ENCODE measurements around the gene NMNAT2. TPM values are rescaled to one million over a fixed set of nuclear protein-coding genes. Genes with fewer than 3 reads are reported as not detected.

Gene NMNAT2
- total and polyA plus RNA-seq, 2 experiments from 2014 or later = 3.6 to 10.0 TPM

DNA sequence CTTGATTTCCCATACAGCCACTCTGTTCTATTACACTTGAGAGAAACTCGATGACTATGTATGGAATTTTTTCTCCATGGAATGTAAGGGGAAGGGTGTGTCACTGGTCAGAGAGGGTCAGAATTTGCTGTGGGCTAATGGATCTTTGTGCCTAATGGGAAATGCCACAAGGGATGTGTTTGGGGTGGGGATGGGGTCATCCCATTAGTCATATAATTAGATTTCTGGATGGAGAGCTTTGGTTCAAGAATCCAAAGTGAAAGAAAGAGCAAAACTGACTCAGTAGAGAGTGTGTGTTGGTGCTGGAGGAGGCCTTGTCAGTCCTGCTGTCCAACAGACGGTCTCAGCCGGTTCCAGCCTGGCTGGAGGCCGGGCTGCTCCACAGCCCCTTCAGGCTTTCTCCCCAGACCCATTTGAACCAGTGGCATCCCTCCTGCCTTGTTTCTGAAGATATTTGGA lies 145.8 kb downstream of the NMNAT2 start:
- H3K9me2 ChIP-seq (ENCODE audit: insufficient read depth) = no peaks in the 10 kb centered on the region
- H4K20me1 ChIP-seq (replicated peaks; ENCODE audit: insufficient read depth) = no peaks in the 10 kb centered on the region
- ATAC-seq = no peak
- no peaks in the 10 kb centered on the region for H3K9me3 Mint-ChIP-seq
- H2AFZ ChIP-seq = no peak overlapping the region
- H3K79me2 ChIP-seq (replicated peaks; ENCODE audit: insufficient read depth) = no peaks in the 10 kb centered on the region
- no peak overlapping the region for H3K4me3 Mint-ChIP-seq
- no peaks in the 10 kb centered on the region for H3F3A ChIP-seq (replicated peaks; ENCODE audit: low read depth)
- H3K36me3 ChIP-seq (ENCODE audit: insufficient read depth) = no peaks in the 10 kb centered on the region
- H3K36me3 Mint-ChIP-seq (ENCODE audit: low read depth) = no peaks in the 10 kb centered on the region
- H3K27ac ChIP-seq (ENCODE audit: low read depth) = no peak overlapping the region
- no peaks in the 10 kb centered on the region for H3K27me3 Mint-ChIP-seq (ENCODE audit: insufficient read depth, low read depth, poor library complexity)
- no peak overlapping the region for H3K4me2 ChIP-seq
- no peaks in the 10 kb centered on the region for H3K27me3 ChIP-seq (ENCODE audit: insufficient read depth)
- DNase-seq (ENCODE audit: low spot score) = no peak
- TF ChIP-seq, protein P1, sequence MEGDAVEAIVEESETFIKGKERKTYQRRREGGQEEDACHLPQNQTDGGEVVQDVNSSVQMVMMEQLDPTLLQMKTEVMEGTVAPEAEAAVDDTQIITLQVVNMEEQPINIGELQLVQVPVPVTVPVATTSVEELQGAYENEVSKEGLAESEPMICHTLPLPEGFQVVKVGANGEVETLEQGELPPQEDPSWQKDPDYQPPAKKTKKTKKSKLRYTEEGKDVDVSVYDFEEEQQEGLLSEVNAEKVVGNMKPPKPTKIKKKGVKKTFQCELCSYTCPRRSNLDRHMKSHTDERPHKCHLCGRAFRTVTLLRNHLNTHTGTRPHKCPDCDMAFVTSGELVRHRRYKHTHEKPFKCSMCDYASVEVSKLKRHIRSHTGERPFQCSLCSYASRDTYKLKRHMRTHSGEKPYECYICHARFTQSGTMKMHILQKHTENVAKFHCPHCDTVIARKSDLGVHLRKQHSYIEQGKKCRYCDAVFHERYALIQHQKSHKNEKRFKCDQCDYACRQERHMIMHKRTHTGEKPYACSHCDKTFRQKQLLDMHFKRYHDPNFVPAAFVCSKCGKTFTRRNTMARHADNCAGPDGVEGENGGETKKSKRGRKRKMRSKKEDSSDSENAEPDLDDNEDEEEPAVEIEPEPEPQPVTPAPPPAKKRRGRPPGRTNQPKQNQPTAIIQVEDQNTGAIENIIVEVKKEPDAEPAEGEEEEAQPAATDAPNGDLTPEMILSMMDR (conservative IDR thresholded peaks at IDR 0.05; ENCODE audit: low read depth in 2 of 2) = no peak
- TF ChIP-seq CREB1 (CRISPR knock-in tag; IDR thresholded peaks at IDR 0.05; ENCODE audit: low read depth) (no peak), EZH2phosphoT487 (IDR thresholded peaks at IDR 0.05; ENCODE audit: unreplicated experiment) (no peak), STAT1 (IDR thresholded peaks at IDR 0.05; ENCODE audit: unreplicated experiment) (no peak), POLR2AphosphoS5 (IDR thresholded peaks at IDR 0.05; ENCODE audit: low read depth) (no peak), JUNB (IDR thresholded peaks at IDR 0.05; ENCODE audit: unreplicated experiment) (no peak), NANOG (IDR thresholded peaks at IDR 0.05; ENCODE audit: borderline replicate concordance) (no peak), ETS1 (IDR thresholded peaks at IDR 0.05) (no peak), ZNF114 (CRISPR knock-in tag; IDR thresholded peaks at IDR 0.05) (no peak), ZNF331 (CRISPR knock-in tag; IDR thresholded peaks at IDR 0.05; ENCODE audit: low read depth) (no peak), EZH2 (IDR thresholded peaks at IDR 0.05; ENCODE audit: low read depth, unreplicated experiment) (no peak)
- TF ChIP-seq, protein P2, sequence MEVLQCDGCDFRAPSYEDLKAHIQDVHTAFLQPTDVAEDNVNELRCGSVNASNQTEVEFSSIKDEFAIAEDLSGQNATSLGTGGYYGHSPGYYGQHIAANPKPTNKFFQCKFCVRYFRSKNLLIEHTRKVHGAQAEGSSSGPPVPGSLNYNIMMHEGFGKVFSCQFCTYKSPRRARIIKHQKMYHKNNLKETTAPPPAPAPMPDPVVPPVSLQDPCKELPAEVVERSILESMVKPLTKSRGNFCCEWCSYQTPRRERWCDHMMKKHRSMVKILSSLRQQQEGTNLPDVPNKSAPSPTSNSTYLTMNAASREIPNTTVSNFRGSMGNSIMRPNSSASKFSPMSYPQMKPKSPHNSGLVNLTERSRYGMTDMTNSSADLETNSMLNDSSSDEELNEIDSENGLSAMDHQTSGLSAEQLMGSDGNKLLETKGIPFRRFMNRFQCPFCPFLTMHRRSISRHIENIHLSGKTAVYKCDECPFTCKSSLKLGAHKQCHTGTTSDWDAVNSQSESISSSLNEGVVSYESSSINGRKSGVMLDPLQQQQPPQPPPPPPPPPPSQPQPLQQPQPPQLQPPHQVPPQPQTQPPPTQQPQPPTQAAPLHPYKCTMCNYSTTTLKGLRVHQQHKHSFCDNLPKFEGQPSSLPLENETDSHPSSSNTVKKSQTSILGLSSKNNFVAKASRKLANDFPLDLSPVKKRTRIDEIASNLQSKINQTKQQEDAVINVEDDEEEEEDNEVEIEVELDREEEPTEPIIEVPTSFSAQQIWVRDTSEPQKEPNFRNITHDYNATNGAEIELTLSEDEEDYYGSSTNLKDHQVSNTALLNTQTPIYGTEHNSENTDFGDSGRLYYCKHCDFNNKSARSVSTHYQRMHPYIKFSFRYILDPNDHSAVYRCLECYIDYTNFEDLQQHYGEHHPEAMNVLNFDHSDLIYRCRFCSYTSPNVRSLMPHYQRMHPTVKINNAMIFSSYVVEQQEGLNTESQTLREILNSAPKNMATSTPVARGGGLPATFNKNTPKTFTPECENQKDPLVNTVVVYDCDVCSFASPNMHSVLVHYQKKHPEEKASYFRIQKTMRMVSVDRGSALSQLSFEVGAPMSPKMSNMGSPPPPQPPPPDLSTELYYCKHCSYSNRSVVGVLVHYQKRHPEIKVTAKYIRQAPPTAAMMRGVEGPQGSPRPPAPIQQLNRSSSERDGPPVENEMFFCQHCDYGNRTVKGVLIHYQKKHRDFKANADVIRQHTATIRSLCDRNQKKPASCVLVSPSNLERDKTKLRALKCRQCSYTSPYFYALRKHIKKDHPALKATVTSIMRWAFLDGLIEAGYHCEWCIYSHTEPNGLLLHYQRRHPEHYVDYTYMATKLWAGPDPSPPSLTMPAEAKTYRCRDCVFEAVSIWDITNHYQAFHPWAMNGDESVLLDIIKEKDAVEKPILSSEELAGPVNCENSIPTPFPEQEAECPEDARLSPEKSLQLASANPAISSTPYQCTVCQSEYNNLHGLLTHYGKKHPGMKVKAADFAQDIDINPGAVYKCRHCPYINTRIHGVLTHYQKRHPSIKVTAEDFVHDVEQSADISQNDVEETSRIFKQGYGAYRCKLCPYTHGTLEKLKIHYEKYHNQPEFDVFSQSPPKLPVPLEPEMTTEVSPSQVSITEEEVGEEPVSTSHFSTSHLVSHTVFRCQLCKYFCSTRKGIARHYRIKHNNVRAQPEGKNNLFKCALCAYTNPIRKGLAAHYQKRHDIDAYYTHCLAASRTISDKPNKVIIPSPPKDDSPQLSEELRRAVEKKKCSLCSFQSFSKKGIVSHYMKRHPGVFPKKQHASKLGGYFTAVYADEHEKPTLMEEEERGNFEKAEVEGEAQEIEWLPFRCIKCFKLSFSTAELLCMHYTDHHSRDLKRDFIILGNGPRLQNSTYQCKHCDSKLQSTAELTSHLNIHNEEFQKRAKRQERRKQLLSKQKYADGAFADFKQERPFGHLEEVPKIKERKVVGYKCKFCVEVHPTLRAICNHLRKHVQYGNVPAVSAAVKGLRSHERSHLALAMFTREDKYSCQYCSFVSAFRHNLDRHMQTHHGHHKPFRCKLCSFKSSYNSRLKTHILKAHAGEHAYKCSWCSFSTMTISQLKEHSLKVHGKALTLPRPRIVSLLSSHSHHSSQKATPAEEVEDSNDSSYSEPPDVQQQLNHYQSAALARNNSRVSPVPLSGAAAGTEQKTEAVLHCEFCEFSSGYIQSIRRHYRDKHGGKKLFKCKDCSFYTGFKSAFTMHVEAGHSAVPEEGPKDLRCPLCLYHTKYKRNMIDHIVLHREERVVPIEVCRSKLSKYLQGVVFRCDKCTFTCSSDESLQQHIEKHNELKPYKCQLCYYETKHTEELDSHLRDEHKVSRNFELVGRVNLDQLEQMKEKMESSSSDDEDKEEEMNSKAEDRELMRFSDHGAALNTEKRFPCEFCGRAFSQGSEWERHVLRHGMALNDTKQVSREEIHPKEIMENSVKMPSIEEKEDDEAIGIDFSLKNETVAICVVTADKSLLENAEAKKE (CRISPR knock-in tag; IDR thresholded peaks at IDR 0.05) = no peak
- TF ChIP-seq, protein P3, sequence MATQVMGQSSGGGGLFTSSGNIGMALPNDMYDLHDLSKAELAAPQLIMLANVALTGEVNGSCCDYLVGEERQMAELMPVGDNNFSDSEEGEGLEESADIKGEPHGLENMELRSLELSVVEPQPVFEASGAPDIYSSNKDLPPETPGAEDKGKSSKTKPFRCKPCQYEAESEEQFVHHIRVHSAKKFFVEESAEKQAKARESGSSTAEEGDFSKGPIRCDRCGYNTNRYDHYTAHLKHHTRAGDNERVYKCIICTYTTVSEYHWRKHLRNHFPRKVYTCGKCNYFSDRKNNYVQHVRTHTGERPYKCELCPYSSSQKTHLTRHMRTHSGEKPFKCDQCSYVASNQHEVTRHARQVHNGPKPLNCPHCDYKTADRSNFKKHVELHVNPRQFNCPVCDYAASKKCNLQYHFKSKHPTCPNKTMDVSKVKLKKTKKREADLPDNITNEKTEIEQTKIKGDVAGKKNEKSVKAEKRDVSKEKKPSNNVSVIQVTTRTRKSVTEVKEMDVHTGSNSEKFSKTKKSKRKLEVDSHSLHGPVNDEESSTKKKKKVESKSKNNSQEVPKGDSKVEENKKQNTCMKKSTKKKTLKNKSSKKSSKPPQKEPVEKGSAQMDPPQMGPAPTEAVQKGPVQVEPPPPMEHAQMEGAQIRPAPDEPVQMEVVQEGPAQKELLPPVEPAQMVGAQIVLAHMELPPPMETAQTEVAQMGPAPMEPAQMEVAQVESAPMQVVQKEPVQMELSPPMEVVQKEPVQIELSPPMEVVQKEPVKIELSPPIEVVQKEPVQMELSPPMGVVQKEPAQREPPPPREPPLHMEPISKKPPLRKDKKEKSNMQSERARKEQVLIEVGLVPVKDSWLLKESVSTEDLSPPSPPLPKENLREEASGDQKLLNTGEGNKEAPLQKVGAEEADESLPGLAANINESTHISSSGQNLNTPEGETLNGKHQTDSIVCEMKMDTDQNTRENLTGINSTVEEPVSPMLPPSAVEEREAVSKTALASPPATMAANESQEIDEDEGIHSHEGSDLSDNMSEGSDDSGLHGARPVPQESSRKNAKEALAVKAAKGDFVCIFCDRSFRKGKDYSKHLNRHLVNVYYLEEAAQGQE (IDR thresholded peaks at IDR 0.05; ENCODE audit: unreplicated experiment) = no peak
- H3K4me1 Mint-ChIP-seq = no peaks in the 10 kb centered on the region; the same call in 2 of the 3 replicates
- H3K27ac Mint-ChIP-seq = no peak overlapping the region
- H3K4me3 ChIP-seq = no peak overlapping the region
- H3K4me1 ChIP-seq (ENCODE audit: insufficient read depth) = no peaks in the 10 kb centered on the region
